IPS-15b (cell line): ENCODE measurements around the gene CLASP1.
"Not testable (repeated sequence)": the region's sequence is repeated elsewhere in the genome, so short reads cannot be mapped to it uniquely, and the experiment has no call there.

Experiments
- H3K27me3 ChIP-seq: one replicate; pipeline ENCODE4 v1.6.1; 2013; ENCODE audit warnings: low read length; ENCODE audit not compliant: control insufficient read depth, insufficient read depth
- H3K36me3 ChIP-seq: one replicate; pipeline ENCODE4 v1.6.1; 2013; ENCODE audit warnings: low read length; ENCODE audit not compliant: control insufficient read depth, insufficient read depth
- H3K4me1 ChIP-seq: one replicate; pipeline ENCODE4 v1.6.1; 2013; ENCODE audit warnings: mild to moderate bottlenecking, low read length; ENCODE audit not compliant: control insufficient read depth, insufficient read depth
- H3K4me3 ChIP-seq: one replicate; pipeline ENCODE4 v1.5.1; 2013; ENCODE audit warnings: low read depth, low read length
- H3K9ac ChIP-seq: one replicate; pipeline ENCODE4 v1.6.1; 2013; ENCODE audit warnings: low read depth, mild to moderate bottlenecking, low read length
- H3K9me3 ChIP-seq: one replicate; pipeline ENCODE4 v1.6.1; 2013; ENCODE audit warnings: mild to moderate bottlenecking, low read length; ENCODE audit not compliant: control insufficient read depth, insufficient read depth

CLASP1 gene

DNA sequence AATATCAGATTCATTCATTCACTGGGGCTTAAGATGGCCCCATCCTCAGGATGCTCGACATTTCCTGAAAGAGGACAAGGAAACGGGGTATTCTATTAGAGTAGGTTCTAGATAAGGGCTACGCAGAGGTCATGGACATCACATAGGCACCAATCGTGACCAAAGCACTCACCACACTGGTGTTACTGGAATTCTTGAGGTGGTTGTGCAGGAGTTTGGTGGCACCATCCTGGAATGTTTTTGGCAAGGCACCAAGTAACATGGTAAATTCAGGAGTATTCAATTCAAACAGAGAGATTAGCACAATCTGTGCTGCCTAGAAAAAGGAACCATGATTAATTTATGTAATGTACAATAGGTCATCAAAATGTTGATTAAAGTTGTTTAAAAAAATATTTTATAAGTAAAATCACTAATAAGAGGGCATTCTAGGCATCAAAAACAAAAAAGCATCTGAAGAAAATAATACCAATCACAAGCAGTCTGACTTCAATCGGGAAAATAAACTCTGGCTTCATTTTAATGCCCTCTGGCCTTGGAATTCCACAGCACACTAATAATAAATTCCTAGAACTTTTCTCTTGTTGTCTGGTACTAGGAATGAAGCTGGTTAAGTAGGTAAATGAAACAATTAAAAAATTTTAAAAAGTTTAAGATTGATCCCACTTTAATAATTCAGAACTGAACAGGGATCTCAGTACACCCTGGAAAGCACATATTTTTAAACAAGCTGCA is 261.5 kb downstream of the CLASP1 start:
- Histone ChIP-seq H3K9me3 (no peaks in the 10 kb centered on the region), H3K4me3 (no peak overlapping the region), H3K4me1 (no peaks in the 10 kb centered on the region), H3K27me3 (no peaks in the 10 kb centered on the region), H3K9ac (no peak overlapping the region), H3K36me3 (peaks cover 3% of the 10 kb centered on the region)

DNA sequence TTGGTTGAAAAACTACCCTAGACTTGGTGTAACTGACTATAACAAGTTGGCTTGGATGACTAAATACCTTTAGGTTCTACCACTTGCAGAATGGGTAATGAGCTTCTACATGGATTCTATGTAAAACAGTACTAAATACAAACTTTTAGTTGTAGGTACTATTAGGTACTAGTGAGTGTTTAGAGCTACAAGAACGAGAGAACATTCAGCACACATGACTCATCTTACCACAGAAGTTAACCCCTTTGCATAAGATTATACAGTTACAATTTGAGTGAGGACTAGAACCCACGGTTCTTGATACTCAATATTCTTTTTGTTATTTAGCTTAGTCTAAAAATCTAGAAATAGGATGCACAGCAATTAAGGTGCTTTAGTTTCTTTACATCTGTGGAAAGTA is 262.6 kb downstream of the CLASP1 start:
- no peak overlapping the region for H3K9ac ChIP-seq
- peaks cover 3% of the 10 kb centered on the region for H3K36me3 ChIP-seq
- H3K4me1 ChIP-seq = no peaks in the 10 kb centered on the region
- H3K27me3 ChIP-seq = no peaks in the 10 kb centered on the region
- no peak overlapping the region for H3K4me3 ChIP-seq
- H3K9me3 ChIP-seq = no peaks in the 10 kb centered on the region

DNA sequence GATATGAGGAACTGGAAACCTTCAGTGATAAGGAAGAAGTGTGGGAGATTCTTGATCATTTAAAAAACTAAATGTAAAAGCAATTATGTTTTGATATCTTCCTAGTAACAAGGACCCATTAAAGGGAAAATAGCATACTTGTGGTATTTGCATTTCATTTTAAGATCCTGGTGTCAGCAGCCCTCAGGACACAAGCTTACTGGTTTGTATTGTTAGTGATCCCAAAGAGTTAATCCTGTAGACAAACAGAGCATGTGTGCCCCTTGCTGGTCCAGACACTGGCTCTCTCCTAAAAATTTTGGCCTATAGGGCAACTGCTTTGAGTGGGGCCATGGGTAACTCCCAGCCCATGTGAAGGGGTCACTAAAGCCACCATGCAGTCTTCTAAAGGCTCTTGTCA is 263.2 kb downstream of the CLASP1 start:
- Histone ChIP-seq H3K27me3 (no peaks in the 10 kb centered on the region), H3K4me3 (no peak overlapping the region), H3K36me3 (peaks cover 3% of the 10 kb centered on the region)

DNA sequence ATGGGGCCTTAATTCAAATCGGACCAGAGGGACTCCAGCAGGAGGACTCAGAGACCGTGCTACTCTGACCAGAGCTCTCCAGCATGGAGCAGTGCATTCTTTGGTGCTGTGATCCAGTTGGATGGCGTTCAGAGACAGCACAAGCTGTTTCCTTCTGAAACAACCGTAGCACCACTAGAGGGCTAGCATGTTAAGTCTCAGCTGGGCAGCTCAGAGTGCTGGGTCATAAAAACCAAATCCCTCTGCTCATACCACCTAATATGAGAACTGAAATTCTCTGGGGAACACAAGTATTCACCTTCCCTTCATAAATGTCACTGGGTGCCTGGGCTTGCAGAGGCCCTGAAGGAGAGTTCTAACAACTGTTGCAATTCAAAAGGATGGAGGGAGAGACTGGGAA is 266.5 kb downstream of the CLASP1 start:
- Histone ChIP-seq H3K4me1 (no peaks in the 10 kb centered on the region), H3K36me3 (peaks cover 3% of the 10 kb centered on the region)

More for the DNA sequence above, 263.2 kb downstream of the CLASP1 start:
- H3K9me3 ChIP-seq = no peaks in the 10 kb centered on the region
- H3K9ac ChIP-seq = no peak overlapping the region
- no peaks in the 10 kb centered on the region for H3K4me1 ChIP-seq

DNA sequence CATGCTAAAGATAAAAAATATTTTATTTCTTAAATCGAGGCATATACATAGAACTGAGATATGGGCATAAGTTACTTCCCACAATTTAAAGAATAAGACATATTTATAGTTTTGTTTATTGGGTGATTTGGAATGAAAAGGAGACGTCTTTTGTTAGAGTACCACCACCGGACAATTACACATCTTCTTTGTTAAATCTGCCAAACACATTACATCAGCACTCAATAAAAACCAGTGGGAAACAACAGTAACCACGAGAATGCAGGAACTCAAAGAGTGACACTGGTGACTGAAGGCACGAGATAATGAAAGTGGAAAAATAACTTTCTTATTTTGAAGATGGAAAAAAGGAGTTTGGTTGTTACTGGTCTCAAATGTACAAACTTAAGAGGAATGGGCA is 271.6 kb downstream of the CLASP1 start:
- Histone ChIP-seq H3K9ac (no peak overlapping the region), H3K27me3 (no peaks in the 10 kb centered on the region), H3K9me3 (no peaks in the 10 kb centered on the region), H3K4me1 (no peaks in the 10 kb centered on the region), H3K36me3 (peaks cover 6% of the 10 kb centered on the region), H3K4me3 (no peak overlapping the region)

More for the DNA sequence above, 266.5 kb downstream of the CLASP1 start:
- Histone ChIP-seq H3K27me3 (no peaks in the 10 kb centered on the region), H3K4me3 (no peak overlapping the region), H3K9me3 (no peaks in the 10 kb centered on the region), H3K9ac (no peak overlapping the region)

DNA sequence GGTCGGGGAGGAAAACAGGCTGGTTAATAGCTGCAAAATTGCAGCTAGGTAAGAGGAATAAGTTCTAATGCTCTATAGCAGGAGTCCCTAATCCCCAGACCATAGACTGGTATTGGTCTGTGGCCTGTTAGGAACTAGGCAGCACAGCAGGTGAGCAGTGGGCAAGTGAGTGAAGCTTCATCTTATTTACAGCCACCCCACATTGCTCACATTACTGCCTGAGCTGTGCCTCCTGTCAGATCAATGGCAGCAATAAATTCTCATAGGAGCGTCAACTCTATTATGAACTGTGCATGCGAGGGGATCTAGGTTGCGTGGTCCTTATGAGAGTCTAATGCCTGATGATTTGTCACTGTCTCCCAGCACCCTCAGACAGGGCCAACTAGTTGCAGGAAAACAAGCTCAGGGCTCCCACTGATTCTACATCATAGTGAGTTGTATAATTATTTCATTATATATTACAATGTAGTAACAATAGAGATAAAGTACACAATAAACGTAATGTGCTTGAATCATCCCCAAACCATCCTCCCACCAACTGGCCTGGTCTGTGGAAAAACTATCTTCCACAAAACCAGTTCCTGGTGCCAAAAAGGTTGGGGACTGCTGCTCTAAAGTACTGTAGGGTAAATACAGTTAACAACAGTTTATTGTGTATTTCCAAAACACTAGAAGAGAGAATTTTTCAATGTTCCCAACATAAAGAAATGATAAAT is 272.6 kb downstream of the CLASP1 start:
- H3K36me3 ChIP-seq = peaks cover 6% of the 10 kb centered on the region
- no peak overlapping the region for H3K4me3 ChIP-seq
- no peaks in the 10 kb centered on the region for H3K27me3 ChIP-seq
- H3K9ac ChIP-seq = no peak overlapping the region
- no peaks in the 10 kb centered on the region for H3K4me1 ChIP-seq
- no peaks in the 10 kb centered on the region for H3K9me3 ChIP-seq

DNA sequence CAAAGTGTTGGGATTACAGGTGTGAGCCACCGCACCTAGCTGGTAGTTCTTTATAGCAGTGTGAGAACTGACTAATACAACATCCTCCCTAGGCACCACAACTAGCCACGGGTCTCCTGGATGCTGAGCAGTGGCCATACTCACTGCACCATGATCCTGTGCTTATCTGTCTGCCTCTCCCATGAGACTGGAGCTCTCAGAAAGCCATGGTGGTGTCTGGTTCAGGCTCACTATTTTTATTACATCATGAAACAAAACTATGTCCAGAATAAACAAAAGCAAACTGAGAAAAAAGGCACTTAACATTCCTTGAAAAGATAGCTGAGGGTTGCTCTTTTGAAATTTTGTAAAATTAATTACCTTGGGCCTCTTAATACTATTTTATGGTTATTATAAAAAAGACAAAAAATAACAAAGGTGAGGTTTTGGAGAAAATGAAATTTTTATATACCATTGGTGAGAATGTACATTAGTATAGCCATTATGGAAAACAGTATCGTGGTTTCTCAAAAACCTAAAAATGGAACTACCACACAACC is 273.6 kb downstream of the CLASP1 start:
- Histone ChIP-seq H3K36me3 (peaks cover 6% of the 10 kb centered on the region), H3K4me3 (no peak overlapping the region), H3K9ac (no peak overlapping the region), H3K27me3 (no peaks in the 10 kb centered on the region), H3K4me1 (no peaks in the 10 kb centered on the region), H3K9me3 (no peaks in the 10 kb centered on the region)

DNA sequence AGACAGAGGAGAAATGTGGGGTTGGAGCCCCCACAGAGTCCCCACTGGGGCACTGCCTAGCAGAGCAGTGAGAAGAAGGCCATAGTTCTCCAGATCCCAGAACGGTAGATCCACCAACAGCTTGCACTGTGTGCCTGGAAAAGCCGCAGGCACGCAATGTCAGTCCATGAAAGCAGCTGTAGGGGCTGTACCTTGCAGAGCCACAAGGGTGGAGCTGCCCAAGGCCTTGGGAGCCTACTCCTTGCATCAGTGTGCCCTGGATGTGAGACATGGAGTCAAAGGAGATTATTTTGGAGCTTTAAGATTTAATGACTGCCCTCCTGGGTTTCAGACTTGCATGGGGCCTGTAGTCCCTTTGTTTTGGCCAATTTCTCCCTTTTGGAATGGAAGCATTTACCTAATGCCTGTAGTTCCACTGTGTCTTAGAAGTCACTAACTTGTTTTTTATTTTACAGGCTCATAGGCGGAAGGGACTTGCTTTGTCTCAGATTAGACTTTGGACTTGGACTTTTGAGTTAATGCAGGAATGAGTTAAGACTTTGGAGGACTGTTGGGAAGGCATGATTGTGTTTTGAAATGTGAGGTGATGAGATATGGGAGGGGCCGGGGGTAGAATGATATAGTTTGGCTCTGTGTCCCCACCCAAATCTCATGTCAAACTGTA is 274.7 kb downstream of the CLASP1 start:
- H3K36me3 ChIP-seq, H3K9me3 ChIP-seq, H3K4me1 ChIP-seq, H3K4me3 ChIP-seq, H3K27me3 ChIP-seq, H3K9ac ChIP-seq: not testable (repeated sequence)

DNA sequence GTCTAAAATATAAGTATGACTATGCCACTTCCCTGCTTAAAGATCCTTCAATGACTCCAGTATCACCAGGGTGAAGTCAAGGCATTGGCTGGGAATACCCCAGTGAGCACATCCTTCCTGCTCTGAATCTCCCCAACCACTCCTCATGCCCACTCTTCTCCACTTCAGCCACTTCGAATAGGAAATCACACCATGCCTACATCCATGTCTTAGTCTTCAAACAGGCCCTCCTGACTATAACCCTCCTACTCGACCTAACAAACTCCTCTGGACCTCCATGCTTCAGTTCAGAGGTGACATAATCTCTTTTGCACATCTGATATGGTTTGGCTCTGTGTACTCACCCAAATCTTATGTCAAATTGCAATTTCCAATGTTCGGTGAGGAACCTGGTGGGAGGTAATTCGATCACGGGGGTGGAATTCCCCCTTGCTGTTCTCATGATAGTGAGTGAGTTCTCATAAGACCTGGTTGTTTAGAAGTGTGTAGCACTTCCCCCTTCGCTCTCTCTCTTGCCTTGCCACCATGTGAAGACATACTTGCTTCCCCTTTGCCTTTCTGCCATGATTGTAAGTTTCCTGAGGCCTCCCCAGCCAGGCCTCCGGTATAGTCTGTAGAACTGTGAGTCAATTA is 276.4 kb downstream of the CLASP1 start:
- Histone ChIP-seq H3K4me1 (no peaks in the 10 kb centered on the region), H3K9me3 (no peaks in the 10 kb centered on the region), H3K4me3 (no peak overlapping the region), H3K27me3 (no peaks in the 10 kb centered on the region), H3K9ac (no peak overlapping the region), H3K36me3 (peaks cover 6% of the 10 kb centered on the region)

DNA sequence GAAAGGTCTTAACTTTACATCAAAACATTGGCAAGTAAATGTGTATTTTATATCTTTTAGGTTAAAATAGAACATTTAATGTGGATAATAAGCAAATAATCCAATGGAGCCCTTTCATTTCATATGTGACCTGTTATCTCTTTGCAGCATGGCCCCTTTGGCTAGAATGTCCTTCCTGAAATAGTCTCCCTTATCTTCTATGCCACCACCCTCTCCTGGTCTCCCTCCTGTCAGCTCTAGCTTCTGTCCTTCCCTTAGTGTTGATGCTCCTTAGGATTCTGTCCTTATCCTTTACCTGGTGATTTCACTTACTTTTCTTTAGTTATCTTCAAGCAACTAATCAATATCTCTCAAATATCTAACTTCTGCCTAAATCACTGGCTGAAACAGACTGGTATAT is 277.2 kb downstream of the CLASP1 start:
- Histone ChIP-seq H3K9me3 (no peaks in the 10 kb centered on the region), H3K27me3 (no peaks in the 10 kb centered on the region), H3K4me1 (no peaks in the 10 kb centered on the region), H3K4me3 (no peak overlapping the region), H3K36me3 (peaks cover 10% of the 10 kb centered on the region), H3K9ac (no peak overlapping the region)

DNA sequence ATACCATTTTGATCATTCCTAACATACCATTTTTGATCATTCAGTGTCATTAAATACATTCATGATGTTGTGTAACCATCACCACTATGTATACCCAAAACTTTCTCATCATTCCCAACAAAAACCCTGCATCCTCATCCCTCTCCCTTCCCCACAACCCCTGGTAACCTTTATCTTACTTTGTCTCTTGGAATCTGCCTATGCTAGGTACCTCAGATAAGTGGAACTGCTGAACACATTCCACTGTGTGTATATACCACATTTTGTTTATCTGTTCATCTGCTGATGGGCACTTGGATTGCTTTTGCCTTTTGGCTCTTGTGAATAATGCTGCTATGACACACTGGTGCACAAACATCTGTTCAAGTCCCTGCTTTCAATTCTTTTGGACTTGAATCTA is 280.4 kb downstream of the CLASP1 start:
- no peaks in the 10 kb centered on the region for H3K27me3 ChIP-seq
- peaks cover 8% of the 10 kb centered on the region for H3K36me3 ChIP-seq

More for the DNA sequence above, 280.4 kb downstream of the CLASP1 start:
- Histone ChIP-seq H3K9ac (no peak overlapping the region), H3K4me1 (no peaks in the 10 kb centered on the region), H3K4me3 (no peak overlapping the region), H3K9me3 (no peaks in the 10 kb centered on the region)
